ENCODE data around the gene FKBP9. TPM values are rescaled to one million over a fixed set of nuclear protein-coding genes. Genes with fewer than 3 reads are reported as not detected.

Gene FKBP9
- total and polyA plus RNA-seq, 2 of the 8 experiments (the other 6 are each of a cell fraction or from before 2014, with no cell fraction given): 7.2 to 10.1 TPM

- TF ChIP-seq SP4 (IDR thresholded peaks at IDR 0.05; ENCODE audit: low read length) (no peak), CREB1 (IDR thresholded peaks at IDR 0.05) (no peak), YY1 (IDR thresholded peaks at IDR 0.05; ENCODE audit: low read depth, low read length) (no peak), TAF7 (optimal IDR thresholded peaks at IDR 0.05; ENCODE audit: borderline replicate concordance, low read depth, low read length) (no peak)
Measured at GRCh38 chr7:33044986-33045385, 87.7 kb downstream of the FKBP9 start (continued).

Data from H1 (cell line).